ENCODE measurements around the gene SOX11. TPM values are rescaled to one million over a fixed set of nuclear protein-coding genes. Genes with fewer than 3 reads are reported as not detected.

SOX11 gene
- total and polyA plus RNA-seq, 7 donors = under 0.01 to 3.6 (median 2.7) TPM; not detected in 1

DNA sequence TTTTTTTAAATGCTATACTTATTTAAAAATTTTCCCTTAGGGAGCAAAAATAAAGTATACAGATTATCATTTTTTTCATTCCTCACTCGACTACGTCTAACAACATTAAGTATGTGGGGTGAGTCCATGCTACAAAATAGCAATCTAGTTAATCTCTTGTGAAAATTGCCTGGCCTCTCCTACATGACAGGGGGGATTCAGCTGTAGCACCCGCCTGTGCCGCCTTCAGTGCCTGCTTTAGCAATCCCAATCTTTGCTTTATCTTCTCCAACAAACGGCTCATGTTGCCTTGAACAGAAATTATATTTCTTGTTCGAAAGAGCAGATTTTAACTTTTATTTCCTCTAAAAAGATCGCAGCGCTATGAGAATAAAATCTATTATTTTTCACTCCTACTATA, 2.4 kb upstream of the SOX11 start:
- Histone ChIP-seq H3K9me3 (no peaks in the 10 kb centered on the region), H3K4me1 (peaks cover 0 to 36% (median 22%) of the 10 kb centered on the region in 4 donors), H3K27ac (no peak overlapping the region), H3K4me3 (no peak overlapping the region), H3K36me3 (no peaks in the 10 kb centered on the region), H3K27me3 (peaks cover 17 to 59% (median 36%) of the 10 kb centered on the region in 3 donors)
- intact Hi-C loops (cut with DNase I) = loop anchor here (5.0 to 10.0 kb wide), 3 partner anchors 167 to 405 kb away; no protein-coding TSS in a partner anchor
- no peak for DNase-seq
- WGBS, 2 donors = 68 to 81% methylated on average over 8 of the region's 8 CpGs
- TF ChIP-seq POLR2AphosphoS5 (IDR thresholded peaks at IDR 0.05) (no peak), POLR2A (IDR thresholded peaks at IDR 0.05) (no peak)
- TF ChIP-seq, protein P1, sequence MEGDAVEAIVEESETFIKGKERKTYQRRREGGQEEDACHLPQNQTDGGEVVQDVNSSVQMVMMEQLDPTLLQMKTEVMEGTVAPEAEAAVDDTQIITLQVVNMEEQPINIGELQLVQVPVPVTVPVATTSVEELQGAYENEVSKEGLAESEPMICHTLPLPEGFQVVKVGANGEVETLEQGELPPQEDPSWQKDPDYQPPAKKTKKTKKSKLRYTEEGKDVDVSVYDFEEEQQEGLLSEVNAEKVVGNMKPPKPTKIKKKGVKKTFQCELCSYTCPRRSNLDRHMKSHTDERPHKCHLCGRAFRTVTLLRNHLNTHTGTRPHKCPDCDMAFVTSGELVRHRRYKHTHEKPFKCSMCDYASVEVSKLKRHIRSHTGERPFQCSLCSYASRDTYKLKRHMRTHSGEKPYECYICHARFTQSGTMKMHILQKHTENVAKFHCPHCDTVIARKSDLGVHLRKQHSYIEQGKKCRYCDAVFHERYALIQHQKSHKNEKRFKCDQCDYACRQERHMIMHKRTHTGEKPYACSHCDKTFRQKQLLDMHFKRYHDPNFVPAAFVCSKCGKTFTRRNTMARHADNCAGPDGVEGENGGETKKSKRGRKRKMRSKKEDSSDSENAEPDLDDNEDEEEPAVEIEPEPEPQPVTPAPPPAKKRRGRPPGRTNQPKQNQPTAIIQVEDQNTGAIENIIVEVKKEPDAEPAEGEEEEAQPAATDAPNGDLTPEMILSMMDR (IDR thresholded peaks at IDR 0.05) = no peak

DNA sequence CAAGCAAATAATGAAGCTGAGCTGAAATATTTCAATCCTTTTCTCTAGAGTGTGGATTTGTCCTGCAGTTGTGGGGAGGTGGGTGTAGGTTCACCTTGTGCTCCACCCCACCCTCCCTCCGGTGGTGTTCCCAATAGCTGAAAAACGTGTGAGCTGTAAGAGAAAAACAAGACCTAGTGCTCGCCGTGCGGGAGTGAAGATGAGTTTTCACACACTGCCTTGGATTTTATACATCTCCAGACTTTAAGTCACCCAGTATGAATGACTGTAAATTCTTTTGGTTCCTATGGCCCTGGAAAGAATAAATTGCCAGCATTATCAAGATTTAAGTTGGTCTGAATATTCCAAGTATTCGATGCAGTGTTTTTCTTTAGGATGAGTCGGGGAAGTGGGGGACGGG, 1.9 kb upstream of the SOX11 start:
- H3K27ac ChIP-seq = peak overlapping the region in 3 of 4 donors; percentile 75 to 84 (median 81)
- H3K4me3 ChIP-seq = peak overlapping the region in 1 of 4 donors; percentile 46
- intact Hi-C loops (cut with DNase I) = loop anchor here (5.0 to 10.0 kb wide), 3 partner anchors 168 to 405 kb away; no protein-coding TSS in a partner anchor
- peaks cover 0 to 36% (median 22%) of the 10 kb centered on the region in 4 donors for H3K4me1 ChIP-seq
- WGBS, 2 donors = 30 to 51% methylated on average over 8 of the region's 8 CpGs
- H3K36me3 ChIP-seq = no peaks in the 10 kb centered on the region
- no peaks in the 10 kb centered on the region for H3K9me3 ChIP-seq
- DNase-seq = no peak
- peaks cover 17 to 65% (median 36%) of the 10 kb centered on the region in 3 donors for H3K27me3 ChIP-seq
- no peak for TF ChIP-seq EP300 (IDR thresholded peaks at IDR 0.05)
- TF ChIP-seq, protein P1 (IDR thresholded peaks at IDR 0.05) = no peak
- TF ChIP-seq POLR2AphosphoS5 (IDR thresholded peaks at IDR 0.05) = no peak
- TF ChIP-seq POLR2A (IDR thresholded peaks at IDR 0.05) = no peak

DNA sequence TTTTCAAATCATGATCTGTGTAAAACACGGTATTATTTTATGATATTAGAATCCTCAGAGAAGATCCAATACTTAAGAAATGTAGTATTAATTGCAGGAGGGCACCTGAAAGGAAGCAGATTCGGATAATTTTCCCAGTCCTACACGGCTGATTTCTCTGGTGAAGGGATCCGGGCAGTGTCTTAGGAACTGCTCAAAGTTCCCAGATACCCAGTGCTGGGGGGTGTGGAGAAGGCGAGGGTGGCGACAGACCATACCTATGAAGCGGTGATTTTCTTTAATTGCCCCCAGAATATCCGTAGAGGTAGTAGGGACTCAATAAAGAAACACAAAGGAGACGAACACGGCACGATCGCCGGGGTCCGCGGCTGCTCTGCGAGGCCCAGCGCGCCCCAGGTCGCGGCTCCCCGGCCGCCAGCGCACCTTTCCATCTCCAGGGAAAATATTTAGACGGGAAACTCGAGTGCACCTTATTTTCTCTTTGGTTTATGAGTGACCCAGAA, 1.4 kb upstream of the SOX11 start:
- peaks cover 19 to 70% (median 39%) of the 10 kb centered on the region in 3 donors for H3K27me3 ChIP-seq
- DNase-seq = no peak
- peaks cover 0 to 39% (median 23%) of the 10 kb centered on the region in 4 donors for H3K4me1 ChIP-seq
- WGBS, 2 donors = 5 to 26% methylated on average over 25 of the region's 25 CpGs
- no peaks in the 10 kb centered on the region for H3K36me3 ChIP-seq
- H3K27ac ChIP-seq = peak overlapping the region in 3 of 4 donors; percentile 75 to 84 (median 81)
- TF ChIP-seq POLR2A (IDR thresholded peaks at IDR 0.05) (no peak), EP300 (IDR thresholded peaks at IDR 0.05) (no peak), POLR2AphosphoS5 (IDR thresholded peaks at IDR 0.05) (no peak)
- TF ChIP-seq, protein P1 (IDR thresholded peaks at IDR 0.05) = no peak
- no peaks in the 10 kb centered on the region for H3K9me3 ChIP-seq
- intact Hi-C loops (cut with DNase I) = loop anchor here (5.0 to 10.0 kb wide), 3 partner anchors 168 to 406 kb away; no protein-coding TSS in a partner anchor
- H3K4me3 ChIP-seq = peak overlapping the region; percentile 21 to 52 (median 48)

DNA sequence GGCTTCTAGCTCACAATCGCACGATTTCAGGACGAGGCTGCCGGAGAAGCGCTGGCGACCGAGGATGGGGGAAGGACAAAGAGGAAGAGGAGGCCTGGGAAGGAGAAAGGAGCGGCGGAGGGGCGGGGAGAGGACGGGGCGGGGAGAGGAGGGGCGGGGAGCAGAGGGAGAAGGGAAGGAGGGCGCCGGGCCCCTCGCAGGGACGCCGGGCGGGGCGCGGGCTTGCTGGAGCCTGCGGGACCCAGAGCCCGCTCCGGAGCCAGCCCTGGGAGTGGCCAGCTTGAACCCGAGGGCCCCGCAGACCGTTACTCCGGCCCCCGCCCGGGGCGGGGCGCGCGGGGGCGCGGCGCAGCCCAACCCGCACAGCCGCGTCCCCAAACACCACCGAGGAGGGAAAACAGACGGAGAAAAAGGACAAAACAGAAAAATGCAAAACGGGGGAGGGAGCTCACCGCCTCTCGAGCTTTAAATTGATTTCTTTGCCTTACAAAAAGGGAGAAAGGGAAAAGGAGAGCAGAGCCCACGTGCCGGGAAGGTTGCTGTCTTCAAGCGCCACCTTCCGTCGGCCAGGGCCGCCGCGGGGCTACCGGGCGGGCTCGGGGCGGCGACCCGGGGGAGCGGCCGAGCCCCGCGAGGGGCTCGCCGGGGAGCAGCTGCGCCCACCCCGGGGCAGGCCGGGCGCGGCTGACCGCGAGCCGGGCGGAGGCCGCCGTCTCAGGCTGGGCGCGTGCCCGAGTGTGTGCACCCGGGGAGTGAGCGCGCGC, 781 bp upstream of the SOX11 start:
- peaks cover 25 to 76% (median 45%) of the 10 kb centered on the region in 3 donors for H3K27me3 ChIP-seq
- intact Hi-C loops (cut with DNase I) = loop anchor here (5.0 to 10.0 kb wide), 3 partner anchors 169 to 407 kb away; no protein-coding TSS in a partner anchor
- TF ChIP-seq POLR2AphosphoS5 (IDR thresholded peaks at IDR 0.05) = no peak
- TF ChIP-seq, protein P1 (IDR thresholded peaks at IDR 0.05) = no peak
- TF ChIP-seq EP300 (IDR thresholded peaks at IDR 0.05) = no peak
- no peak for TF ChIP-seq POLR2A (IDR thresholded peaks at IDR 0.05)
- 4 to 21% methylated on average over 83 of the region's 83 CpGs for WGBS, 2 donors
- peak overlapping the region in 3 of 4 donors; percentile 75 to 84 (median 81) for H3K27ac ChIP-seq
- no peak for DNase-seq
- H3K4me1 ChIP-seq = peaks cover 0 to 45% (median 29%) of the 10 kb centered on the region in 4 donors
- no peaks in the 10 kb centered on the region for H3K9me3 ChIP-seq
- peak overlapping the region; percentile 27 to 52 (median 48) for H3K4me3 ChIP-seq
- no peaks in the 10 kb centered on the region for H3K36me3 ChIP-seq
